G401.6 (cell line): ENCODE results near the gene MSMP.

Experiments
- FAIRE-seq: peaks from 2 replicates; lab custom pipeline; 2012; peaks lifted over from hg19 to GRCh38; lab: Jason Lieb, UNC

Gene MSMP

DNA sequence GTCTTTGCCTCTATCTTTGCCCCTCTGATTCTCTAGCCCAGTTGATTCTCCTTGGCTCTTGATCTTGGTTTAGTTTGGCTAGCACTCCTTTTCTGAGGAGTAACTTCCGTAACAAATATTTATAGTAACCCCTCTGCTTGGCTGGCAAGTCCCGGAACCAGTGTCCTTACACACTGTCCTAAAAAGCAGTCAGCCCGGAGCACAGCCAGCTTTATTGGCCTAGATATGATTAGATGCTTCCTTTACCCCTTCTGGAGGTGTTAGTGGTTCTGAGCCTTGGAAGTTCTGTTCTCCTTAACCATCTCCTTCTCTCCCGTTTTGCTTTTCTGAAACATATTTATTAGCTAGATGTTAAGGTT is 17.0 kb upstream of the MSMP start:
- no peak for FAIRE-seq

DNA sequence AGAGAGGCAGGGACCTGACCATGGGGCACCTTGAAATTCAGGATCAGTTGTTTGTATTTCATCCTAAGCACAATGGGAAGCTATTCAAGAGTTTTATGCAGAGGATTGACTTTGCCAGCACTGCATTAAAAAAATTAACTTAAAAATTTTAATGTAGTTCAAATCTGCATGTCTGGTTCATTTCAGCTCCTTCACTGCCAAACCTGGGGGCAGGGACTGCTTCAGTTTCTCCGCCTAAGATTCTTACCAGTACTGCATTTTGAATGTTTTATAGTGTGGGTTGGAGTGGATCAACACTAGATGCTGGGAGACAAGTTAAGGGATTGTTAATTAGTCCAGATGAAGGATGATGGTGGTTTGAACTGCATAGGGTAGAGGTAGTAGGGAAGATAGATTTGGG is 15.7 kb upstream of the MSMP start:
- FAIRE-seq: no peak

DNA sequence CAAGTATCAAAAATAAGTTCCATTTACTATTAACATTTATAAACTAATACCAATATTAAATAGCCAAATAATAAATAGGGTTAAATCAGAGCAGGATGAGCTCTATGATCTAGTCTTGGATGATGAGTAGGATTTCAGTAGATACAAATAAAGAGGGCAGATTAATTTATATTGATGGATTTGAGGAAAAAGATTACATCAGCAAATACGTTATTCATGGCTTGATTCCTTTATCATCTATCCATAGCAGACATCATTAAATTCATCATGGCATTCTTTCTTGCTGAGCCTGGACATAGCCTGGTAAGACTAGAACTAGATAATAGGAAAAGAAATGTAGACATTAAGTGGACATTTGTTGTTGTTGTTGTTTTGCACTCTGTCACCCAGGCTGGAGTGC is 13.4 kb upstream of the MSMP start:
- no peak for FAIRE-seq

DNA sequence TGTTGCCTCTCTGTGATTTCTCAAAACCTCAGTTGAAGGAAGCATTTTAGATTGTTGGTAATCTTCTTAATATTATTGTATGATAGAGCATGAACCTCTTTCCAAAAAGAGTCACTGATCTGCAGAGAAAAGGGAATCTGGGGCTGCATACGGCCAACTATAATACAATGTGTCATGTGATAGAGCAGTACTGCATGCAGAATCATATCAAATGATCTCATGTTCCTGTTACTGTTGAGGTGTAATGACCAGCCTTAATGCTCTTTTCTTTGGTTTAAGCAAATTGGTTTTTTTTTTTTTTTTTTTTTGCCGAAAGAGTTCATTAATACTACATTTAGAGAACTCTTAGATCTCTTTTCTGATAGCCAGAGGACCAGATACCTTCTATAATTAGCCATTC is 12.9 kb upstream of the MSMP start:
- FAIRE-seq: no peak

DNA sequence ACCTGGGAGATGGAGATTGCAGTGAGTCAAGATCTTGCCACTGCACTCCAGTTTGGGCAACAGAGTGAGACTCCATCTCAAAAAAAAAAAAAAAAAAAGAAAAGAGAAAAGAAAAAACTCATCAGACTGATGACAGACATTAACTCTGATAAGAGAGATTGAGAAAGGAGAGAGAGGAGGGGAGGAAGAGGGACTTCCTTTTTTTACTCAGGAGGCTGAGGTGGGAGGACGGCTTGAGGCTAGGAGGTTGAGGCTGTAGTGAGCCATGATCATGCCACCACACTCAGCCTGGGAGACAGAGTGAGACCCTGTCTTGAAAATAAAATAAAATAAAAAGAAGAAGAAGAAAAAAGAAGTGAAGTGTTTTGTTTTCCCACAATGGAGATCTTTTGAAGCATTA is 9.7 kb upstream of the MSMP start:
- no peak for FAIRE-seq

DNA sequence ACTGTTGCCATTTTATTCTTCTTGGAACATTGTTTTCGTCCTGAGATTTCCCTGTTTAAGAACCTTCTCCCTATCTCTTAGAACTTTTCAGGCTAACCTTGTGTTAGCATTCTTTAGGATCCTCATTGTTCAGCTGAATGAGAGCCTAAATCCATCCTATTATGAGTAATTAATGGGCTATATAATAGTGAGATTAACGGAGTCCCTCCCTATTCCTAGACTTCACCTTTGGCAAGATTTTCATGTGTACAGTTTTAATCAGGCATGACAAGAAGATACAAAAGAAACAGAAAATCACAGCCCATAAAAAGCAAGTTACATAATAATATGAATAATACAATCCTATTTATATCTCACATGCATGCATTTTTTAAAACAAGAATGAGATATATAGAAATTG is 9.1 kb upstream of the MSMP start:
- FAIRE-seq: no peak

DNA sequence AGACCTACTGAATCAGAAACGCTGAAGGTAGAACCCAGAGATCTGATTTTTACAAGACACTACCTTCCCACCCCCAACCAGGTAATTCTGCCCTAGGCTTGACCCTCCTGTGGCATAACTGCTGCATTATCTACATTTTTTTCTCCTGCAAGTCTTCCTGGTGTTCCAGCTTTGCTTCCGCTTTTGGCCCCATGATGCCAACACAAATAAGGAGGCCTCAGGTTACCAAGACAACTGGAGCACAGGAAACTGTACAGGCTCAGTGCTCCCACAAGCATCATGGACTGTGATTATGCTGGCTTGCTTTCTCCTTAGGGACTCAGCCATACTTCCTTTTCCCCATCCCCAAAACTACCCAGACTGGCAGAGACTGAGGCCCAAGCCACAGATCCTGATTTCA is 6.6 kb upstream of the MSMP start:
- FAIRE-seq: no peak

DNA sequence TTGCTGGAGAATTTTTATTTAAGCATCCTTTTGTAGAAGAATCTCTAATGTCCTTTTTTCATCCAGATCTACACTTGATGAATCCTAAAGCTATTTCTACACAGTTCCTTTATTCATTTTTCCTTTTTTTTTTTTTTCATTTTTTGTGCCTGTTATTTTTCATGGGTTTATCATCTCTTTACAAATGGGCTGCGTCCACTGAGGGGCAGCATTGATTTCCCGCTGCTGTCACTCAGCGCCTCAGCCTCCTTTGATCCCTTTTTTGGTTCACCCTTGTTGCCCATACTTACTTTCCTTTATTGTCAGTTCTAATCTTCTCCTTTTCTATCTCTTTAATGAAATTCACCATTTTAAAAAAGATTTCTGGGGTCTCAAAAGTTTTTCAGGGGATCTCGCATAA is 5.7 kb upstream of the MSMP start:
- FAIRE-seq: no peak

DNA sequence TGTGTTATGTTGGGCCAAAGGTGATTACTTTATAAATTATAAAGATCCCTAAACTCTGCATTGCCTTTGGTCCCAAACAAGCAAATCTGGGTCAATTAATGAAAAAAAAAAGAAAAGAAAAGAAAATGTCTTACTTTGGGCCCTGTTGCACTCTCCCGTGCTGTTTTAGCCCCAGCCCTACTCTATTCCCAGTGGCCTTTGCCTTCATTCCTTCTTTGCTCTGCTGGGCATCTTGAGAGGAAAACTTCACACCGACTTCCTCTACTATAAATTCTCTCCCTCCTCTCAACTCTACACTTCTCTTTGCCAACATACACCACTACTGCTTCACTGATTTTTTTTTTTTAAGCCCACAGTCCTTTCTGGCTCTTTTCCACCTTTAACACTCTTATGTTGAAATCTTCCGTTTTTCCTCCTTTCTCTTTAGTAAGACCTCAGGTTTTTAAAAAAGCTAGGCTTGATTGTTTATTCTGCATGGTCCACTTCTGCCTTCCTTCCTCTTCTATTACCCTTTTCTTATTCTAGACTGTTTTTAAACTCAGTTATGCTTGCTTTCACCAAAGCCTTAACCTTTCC is 4.5 kb upstream of the MSMP start:
- no peak for FAIRE-seq

DNA sequence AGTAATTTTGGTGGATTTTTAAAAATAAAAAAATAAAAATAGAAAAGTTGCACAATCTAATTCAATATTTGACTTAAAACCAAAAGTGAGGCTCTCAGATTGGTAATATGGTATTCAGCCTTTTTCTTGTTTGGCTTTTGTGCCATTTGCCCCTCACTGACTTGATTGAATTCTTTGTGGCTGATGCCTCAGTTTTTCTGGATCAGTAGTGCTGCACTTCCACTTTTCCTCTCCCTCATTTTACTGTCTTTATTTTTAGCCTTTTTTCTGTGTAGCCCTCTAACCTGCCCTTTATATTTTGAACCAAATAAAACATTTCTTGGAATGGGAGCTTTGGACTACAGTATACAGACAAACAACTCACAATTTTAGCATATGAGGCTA is 3.8 kb upstream of the MSMP start:
- FAIRE-seq: no peak

DNA sequence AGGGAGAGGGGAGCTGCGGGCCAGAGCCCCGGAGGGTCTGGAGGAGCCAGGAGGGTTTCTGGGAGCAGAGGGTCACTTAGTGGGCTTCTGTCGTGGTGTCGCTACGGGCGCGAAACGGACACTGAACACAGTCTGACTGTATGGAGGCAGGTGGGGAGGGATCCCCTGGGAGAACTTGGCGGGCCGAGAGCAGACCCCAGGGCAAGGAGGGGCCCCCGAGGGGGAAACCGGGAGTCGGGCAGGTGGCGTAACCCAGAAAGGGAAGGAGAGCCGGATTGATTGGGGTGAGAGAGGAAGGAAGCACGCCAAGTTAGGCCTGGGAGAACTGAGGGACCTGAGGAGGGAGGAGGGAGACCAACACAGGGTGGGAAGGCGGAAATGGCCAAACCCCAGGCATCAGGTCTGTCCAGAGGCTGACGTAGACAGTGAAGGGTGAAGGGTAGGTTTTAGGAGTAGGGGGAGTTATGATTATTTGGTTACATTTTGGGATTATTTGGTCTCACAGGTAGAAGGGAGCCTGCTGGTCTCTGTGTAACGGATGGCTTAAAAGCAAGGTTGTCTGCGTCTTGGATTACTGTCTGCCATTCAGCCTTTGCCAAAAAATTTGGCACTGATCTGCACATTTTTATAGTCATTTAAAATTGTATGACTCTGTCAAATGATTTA is 3.3 kb upstream of the MSMP start:
- FAIRE-seq: no peak

DNA sequence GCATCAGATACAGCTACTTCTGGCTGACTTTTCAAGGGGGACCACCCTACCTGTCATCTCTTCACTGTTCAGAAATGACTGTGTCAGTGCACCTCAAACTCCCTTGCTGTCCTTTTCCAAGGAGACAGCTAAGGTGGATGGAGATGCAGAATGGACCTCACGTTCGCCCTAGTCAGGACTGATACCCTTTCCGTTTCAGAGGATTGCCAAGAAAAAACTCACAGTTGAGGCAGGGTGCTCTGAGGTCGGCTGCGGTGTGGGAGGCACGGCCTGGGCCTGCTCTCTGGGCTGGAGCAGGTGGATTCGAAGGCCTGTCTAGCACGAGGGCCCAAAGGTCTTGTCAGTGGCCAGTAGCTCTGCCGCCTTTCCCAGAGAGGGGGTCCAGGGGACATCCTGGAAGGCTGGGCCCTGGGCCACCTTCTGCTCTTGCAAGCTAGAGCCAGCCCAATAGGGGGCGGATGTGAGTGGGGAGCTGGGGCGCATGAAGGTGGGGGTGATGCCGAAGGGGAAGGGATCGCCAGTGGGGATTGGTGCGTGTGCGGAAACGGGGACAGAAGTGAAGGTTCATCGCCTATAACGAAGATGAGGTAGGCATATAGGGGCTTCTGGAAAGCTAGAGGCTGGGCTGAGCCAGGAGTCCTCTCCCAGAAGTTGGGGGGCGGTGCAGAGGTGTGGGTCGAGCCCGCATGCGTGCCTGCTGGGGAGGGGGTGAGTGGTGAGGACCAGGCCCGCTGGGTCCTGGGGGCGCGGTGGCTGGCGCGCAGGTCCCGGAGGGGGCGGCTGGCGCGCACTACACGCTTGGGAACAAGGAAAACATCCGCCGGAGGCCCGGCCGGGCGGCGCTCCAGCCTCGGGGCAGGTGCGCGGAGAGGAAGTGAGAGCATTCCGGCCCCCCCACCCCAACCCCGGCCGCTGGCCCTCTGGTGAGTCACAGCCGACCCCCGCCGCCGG is 2.5 kb upstream of the MSMP start:
- FAIRE-seq: no peak

DNA sequence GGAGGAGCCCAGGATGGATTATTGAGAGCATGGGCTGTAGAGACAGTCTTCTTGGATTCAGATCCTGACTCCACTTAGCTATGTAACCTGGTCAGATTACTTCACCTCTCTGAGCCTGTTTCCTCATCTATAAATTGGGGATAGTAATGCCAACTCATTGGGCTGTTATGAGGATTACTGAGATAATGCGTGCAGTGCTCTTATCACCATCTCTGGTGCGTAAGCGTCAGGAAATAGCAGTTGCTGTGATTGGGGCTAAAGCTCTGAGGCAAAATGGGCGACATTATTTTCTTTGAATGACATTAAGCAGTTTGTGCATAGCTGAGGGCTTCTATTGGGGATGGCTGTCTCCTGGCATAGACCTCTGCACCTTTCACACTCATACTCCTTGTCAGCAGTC is 995 bp upstream of the MSMP start:
- no peak for FAIRE-seq

DNA sequence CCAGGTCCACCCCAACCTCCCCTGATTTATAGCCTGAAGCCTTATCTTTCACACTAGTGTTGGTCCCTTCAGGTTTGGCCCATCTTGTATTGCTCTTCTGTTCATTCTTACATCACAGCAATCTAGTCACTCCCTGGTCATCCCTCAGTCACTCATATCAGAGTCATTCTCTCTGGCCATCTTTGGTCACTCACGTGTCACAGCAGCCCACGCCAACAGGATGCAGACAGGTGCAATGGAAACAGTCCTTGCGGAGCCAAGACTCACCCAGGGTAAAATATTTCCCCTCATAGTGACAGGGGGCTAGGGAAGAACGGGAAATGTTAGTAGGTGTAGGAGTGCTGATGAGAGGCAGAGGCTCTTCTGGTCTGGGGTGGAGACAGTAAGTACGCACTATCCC is 610 bp downstream of the MSMP start:
- FAIRE-seq: no peak

DNA sequence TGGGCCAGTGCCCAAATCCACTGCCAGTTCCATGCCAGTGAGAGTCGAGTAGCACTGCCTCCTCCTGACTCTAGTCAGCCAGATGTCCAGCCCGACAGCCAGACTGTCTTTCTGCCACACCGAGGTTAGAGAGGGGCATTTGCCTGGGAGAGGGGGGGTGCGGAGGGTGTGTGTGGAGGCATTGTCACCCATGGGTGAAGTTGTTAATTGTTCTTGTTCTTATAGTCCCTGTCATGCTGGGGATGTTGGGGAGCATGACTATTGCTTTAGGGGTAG is 3.9 kb downstream of the MSMP start:
- FAIRE-seq: no peak

DNA sequence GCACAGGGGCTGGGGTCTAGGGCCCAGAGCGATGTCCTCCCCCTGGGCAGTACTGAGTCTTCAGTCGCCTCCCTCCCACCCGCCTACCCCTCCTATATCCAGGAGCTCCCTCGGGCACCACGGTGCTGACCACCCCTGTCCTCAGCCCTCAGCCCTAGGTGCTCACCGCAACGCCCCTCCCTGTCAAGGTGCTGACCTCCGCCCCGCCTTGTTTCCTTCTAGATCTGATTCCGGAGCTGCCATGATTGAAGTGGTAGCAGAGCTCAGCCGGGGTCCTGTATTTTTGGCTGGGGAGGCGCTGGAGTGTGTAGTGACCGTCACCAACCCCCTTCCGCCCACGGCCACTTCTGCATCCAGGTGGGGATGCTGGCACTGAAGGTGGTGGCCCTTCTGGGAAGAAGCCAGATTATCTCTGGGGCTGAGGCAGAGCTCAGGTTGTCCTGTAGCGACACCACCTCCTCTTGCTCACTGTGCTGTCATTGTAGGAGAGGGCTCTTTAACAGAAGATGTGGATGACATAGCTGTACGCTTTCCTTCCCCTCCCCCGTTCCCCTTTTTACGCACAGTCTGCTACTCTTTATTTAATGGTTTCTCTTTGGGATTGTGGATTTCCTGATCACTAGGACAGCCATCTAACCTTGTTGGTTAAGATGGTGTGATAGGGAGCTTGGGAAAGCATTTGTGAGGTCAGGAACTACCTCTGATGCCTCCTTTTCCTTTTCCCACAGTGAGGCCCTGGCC is 4.4 kb downstream of the MSMP start:
- no peak for FAIRE-seq

DNA sequence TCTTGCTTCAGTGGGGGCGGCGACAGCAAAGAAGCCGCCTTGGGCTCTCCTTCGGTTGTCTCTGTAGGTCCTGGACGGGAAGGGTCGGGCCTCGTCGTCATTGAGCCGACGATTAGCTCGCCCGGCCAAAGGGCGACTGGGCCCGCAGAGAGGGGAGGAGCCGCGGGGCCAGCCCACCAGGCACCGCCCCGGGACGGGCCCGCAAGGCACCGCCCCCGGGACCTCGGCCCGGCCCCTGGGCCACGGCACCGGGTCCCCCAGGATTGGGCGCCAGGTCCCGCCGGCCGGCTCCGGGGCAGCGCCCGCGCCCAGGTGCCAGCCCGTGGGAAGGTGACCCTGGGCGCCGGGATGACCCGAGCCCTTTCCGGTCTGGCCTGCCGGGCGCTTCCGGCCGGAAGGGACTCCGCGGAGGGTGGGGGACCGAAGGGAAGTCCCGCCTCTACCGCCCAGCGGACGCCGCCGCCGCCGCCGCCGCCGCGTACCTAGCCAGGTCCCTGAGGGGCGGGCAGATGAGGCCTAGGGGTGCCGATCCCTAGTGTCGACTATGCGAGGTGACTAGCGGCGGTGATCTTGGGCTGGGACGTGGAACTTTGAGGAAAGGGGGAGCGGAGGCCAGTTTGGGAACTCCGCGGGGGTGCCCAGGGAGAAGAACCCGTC is 5.1 kb downstream of the MSMP start, which contains the start of the genes GBA2 and RGP1:
GBA2 (minus strand) TSS at position 371 of the 657 bp plus-strand sequence. CDS start 524 bp downstream, outside the sequence.
RGP1 (plus strand) TSS at position 430 of the 657 bp plus-strand sequence. CDS start 469 bp downstream, outside the sequence.
- FAIRE-seq: no peak

DNA sequence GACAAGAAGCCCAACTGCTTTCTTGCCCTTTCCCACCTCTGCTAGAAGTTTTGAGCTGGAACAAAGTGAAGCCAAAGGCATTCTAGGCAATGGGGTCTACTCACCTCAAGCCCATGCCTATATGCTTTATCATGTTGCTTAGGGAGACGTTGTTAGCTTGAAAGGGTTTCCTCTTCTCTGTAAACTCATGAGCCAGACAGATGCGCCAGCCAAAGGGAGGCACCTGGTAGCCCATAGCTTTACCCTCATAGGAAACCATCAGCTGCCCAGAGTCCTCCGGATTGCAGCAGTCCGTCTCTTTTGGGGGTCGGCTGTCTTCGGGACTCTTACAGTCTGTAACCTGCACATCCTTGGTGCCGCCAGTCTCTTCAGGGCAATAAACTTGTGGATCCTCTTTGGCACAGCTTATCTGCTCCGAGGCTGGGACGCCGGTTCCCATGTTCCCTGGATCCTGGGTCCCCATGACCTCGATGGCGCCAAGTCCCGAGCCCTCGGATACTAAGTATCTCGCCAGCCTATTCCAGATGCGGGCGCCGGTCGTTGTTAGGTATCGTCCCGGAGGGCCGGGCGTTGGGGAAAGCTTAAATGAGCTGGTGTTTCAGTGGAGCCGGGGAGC is 5.7 kb downstream of the MSMP start:
- FAIRE-seq: no peak

DNA sequence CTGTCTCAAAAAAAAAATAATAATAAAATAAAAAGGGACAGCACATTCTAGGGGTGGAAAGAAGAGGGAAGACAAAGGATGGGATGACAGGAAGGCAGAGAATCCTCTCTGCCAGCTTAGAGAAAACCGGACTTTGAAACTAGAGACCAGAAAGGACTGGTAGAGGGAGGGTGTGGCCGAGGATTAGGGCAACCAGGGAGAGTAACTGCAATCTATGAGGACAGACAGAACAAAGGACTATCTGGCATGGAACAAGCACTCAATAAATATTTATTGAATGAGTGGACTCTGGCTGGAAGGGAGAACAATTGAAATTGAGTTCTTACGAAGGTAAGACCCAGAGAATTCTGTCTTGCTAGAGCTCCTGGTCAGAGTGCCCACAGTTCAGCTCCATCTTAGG is 7.5 kb downstream of the MSMP start:
- FAIRE-seq: no peak

DNA sequence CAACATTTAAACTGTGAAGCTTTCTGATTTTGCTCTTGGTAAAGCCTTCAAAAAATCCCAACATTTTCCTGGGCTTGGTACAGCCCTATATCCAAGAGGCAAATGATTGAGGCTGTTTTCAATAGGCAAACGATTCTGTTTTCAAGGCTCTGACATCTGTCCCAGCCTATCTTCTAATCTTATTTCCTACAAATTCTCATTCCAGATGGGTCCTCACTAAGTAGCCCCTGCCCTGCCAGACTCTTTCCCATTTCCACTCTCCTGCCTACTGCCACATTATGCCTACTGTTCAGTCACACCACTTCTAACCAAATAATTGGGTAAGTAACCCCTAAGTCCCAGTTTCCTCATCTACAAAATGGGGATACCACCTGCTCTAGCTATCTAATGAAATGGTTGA is 8.5 kb downstream of the MSMP start:
- no peak for FAIRE-seq

DNA sequence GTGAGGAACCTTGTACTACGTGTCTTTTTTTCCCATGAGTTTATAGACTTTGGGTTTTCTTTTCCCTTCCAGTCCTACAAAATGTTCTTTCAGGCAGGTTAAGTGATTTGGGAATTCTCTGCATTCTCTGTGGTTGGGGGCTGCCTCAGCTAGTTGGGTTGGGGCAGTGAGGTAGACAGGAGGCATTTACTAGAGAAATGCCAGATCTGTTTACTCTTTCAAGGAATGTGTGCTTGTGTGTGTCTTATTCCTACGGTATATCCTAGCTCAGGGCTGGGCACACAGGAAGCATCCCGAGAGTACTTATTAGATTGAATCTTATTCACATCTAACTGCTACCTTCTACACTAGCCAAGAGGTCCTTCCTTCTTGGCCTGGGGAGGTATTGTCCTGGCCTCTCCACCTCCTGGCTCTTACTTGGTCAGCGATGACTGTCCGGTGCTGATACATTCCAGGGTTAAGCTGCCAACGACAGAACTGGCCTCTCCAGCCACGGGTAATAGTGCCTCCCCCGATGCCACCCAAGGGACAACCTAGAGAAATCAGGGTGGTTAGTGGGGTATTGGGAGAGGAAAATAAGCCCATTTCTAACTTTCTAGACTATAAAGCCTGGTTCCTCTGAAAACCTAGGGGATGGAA is 10.1 kb downstream of the MSMP start:
- FAIRE-seq: no peak
